ENCODE data around the gene LTV1.
"Not testable (repeated sequence)": the region's sequence is repeated elsewhere in the genome, so short reads cannot be mapped to it uniquely, and the experiment has no call there.

Gene LTV1, protein sequence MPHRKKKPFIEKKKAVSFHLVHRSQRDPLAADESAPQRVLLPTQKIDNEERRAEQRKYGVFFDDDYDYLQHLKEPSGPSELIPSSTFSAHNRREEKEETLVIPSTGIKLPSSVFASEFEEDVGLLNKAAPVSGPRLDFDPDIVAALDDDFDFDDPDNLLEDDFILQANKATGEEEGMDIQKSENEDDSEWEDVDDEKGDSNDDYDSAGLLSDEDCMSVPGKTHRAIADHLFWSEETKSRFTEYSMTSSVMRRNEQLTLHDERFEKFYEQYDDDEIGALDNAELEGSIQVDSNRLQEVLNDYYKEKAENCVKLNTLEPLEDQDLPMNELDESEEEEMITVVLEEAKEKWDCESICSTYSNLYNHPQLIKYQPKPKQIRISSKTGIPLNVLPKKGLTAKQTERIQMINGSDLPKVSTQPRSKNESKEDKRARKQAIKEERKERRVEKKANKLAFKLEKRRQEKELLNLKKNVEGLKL

DNA sequence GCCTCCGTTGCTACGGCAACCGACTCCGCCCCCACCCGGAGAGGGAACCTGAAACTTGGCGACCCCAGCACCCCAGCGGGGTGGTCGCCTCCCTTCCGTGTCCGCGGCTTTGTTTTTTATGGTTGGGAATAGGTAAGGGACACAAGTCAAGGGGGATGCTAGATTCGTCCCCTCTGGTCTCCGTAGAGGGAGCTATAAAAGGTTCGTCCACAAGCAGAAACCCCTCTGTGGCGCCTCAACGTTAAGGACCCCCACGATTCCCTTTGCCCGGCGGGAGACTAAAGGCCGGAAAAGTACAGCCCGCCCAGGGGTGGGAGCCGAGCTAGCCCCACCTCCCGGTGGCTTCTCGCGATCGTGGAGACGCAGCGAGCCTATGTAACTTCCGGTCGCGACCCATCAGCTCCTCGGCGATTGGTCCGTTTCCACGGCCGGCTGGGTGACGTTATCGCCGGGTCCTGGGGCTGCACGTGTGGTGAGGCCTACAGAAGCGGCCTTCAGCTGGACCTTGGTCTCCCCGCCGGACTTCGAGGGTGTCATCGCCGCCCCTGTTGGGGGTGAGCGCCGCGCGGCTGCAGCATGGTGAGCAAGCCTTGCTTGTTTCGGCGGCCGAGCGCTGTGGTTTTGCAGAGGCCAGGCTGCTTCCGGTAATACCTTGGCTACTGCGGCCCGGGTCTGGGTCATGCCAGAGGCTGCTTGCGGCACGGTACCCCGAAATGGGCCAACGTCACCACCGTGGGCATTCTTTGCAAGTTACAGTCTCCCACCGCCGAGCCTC is at the start of gene LTV1:
LTV1 (plus strand) TSS at position 437 of the 775 bp plus-strand sequence; CDS start at position 577, 140 bp downstream.
- peak; percentile 97 for DNase-seq (ENCODE audit: extremely low spot score, insufficient read length, low read depth)
- peak; percentile 97 for FAIRE-seq

DNA sequence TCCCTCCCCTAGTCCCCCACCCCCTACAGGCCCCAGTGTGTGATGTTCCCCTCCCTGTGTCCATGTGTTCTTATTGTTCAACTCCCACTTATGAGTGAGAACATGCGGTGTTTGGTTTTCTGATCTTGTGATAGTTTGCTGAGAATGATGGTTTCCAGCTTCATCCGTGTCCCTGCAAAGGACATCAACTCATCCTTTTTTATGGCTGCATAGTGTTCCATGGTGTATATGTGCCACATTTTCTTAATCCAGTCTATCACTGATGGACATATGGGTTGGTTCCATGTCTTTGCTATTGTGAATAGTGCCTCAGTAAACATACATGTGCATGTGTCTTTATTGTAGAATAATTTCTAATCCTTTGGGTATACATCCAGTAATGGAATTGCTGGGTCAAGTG is 46.6 kb upstream of the LTV1 start:
- FAIRE-seq; DNase-seq (ENCODE audit: extremely low spot score, insufficient read length, low read depth): not testable (repeated sequence)

DNA sequence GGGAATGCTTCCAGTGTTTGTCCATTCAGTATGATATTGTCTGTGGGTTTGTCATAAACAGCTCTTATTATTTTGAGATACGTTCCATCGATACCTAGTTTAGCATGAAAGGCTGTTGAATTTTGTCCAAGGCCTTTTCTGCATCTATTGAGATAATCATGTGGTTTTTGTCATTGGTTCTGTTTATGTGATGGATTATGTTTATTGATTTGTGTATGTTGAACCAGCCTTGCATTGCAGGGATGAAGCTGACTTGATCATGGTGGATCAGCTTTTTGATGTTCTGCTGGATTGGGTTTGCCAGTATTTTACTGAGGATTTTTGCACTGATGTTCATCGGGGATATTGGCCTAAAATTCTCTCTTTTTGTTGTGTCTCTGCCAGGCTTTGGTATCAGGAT is 44.7 kb upstream of the LTV1 start:
- FAIRE-seq: not testable (repeated sequence)

DNA sequence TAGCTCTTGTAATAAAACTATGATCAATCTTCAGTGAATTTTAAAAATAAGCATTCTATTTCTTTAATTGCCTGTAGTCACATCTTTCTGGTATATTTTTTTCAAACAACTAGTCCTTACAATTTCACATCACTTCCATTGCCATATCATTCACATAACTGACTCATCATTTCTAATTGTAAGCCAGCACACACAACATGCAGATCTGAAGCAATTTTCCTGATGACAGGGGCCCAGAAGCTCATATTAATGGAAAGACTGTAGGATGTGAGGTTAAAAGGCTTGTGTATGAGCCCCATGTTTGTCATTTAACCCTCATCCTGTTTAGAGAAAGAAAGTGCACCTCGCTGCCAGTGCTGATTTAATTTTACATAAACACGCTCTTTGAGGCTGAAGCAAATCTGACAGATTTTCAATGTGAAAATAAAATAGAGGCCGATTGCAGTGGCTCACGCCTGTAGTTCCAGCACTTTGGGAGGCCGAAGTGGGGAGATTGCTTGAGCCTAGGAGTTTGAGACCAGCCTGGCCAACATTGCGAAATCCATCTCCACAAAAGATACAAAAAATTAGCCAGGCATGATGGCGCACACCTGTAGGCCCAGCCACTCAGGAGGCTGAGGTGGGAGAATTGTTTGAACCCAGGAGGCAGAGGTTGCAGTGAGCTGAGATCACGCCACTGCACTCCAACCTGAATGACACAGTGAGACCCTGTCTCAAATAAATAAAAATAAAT is 40.1 kb upstream of the LTV1 start:
- FAIRE-seq: no peak

More for the DNA sequence above, 44.7 kb upstream of the LTV1 start:
- DNase-seq (ENCODE audit: extremely low spot score, insufficient read length, low read depth): not testable (repeated sequence)

DNA sequence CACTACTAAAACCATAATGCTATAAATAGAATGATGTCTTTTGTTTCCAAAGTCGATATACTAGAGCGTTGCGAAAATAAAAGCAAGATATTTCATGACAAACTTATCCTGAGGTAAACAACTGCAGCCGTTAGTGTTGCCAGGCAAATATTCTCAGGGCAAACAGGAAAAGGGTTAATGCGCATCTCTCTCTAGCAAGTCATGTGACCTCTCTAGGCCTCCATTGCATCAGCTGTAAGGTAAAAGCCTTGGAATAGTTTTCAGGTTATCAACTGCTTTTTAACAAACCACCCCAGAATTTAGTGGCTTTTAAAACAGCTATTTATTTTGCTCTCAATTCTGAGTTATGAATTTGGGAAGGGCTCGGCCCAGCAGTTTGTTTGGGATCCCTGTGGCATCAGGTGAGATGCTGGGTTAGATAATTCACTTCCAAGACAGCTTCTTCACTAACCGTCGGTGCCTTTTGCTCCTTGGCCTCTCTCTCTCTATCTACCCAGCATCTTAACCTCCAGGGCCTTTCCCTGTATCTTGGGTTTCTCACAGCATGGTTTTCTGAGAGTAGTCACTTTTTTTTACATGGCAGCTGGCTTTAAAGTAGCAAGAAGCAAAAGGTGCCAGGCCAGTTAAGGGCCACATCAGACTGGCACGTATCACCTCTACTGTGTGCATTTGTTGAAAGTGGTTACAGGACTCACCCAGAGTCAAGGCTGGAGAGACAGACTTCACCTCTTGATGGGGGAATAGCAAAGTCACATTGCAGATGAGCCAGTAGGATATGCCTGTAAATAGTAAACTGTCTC is 39.2 kb upstream of the LTV1 start:
- FAIRE-seq: no peak
- DNase-seq (ENCODE audit: extremely low spot score, insufficient read length, low read depth): no peak

More for the DNA sequence above, 40.1 kb upstream of the LTV1 start:
- DNase-seq (ENCODE audit: extremely low spot score, insufficient read length, low read depth): no peak

DNA sequence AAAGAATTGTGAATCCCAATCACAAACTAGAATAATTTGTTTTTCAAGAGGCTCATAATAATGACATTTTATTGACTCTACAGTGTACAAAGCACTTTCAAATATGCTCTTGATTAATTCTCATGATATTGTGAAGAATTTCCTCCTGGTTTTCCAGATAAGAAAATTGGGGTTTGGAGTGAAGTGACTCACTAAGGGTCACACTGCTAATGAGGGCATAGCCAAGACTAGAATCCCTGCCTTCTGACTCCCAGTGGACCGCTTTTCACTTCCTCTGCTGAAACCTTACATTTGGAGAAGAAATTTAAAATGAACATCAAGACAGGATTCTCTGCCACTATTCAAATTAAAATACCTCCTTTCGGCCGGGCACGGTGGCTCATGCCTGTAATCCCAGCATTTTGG is 38.3 kb upstream of the LTV1 start:
- FAIRE-seq: no peak
- no peak for DNase-seq (ENCODE audit: extremely low spot score, insufficient read length, low read depth)

DNA sequence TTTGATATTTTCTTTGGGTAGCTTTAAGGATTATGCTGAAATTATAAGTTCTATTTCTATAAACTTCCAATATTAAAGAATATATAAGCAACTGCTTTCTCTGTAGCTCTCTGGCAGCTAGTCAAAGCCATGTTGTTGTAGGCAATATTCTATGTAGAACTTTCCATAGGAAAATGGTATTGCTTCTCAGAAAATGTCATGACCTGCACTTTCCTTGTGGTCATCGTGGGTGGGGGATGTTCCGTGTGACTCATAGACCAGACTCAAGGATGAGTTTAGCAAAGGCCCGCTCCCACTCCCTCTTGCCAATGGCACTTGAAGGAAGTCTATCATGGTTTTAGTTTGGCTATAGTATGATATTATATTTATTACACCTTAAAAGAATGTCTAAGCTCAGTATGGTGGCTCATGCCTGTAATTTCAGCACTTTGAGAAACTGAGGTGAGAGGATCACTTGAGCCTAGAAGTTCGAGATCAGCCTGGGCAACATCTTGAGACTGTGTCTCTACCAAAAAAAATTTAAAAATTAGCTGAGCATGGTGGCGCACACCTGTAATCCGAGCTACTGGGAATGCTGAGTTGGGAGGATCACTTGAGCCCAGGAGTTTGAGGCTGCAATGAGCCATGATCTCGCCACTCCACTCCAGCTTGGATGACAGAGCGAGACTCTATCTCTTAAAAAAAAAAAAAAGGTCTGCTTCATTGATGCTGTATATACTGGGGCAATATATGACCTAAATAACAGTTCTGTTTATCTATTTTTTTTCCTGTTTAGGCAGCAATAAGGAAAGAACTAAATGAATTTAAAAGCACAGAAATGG is 36.6 kb upstream of the LTV1 start:
- DNase-seq (ENCODE audit: extremely low spot score, insufficient read length, low read depth) (no peak), FAIRE-seq (no peak)

DNA sequence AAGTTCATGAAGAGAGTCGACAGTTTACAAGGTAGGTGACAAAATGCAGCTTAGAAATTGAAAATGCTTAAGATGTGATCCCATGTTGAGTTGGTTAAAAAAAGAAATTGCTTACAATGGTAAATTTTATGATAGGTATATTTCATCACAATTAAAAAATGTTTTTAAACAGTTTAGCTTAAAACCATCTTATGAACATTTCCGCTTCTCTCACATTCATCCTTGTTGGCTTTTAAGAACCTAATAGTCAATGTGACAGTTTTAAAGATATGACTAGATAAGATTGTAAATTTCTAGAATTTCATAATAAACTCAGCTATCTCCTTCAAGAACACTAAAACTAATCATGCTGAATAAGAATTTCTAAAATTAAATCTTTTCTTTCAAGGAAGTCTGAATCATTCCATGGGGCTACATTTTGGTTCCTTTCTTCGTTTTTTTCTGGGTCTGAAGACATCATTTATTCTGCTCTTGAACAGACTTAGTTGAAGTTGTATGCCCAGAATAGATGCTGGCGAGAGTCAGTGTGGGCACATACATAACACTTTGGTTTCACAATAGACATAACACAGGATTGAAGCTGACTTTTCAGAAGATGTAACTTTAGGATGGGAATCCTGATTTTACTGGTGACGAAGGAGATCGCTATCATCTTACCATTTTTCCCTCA is 35.9 kb upstream of the LTV1 start:
- DNase-seq (ENCODE audit: extremely low spot score, insufficient read length, low read depth): no peak
- no peak for FAIRE-seq

DNA sequence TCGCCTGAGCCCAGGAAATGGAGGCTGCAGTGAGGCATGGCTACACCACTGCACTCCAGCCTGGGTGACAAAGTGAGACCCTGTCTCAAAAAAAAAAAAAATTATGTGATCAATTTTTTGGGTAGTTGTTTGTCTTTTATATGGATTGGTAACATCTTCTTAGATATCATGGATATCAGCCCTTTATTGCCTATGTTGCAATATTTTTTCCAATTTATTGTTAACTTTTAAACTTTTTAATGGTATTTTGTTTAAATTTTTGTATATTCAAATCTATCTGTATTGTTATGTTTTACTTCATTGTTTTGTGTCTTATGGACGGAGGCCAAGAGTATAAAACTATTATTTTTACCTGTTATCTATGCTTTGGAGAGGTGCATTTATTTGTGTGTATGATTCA is 32.4 kb upstream of the LTV1 start:
- no peak for FAIRE-seq

DNA sequence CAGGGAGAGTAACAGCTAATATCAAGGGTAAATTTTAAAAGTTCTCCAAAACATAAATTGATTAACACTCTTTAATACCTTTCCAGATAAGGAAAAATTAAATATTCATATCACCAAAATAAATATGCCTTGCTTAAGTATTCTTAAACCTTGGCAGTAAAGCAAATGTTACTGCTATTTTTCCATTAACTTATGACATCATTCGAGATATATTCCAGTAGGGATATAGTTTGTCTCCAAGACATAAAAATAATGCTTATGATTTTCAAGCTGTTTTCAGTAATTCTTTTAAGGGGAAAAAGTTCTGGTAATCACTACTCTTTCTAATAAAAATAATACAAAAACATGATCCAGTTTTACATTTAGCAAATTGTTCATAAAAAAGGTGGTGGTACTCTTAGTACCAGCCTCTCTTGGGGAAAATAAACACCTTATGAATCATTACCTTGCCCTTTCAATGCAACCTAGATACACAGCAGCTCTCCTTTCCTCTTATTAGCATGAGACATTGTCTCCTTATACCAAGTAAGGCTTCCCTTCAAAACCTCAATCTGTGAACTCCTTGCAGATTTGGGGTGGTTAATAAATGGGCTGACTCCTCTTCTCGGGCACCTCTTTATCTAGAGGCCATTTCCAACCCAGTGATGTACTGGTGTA is 31.5 kb upstream of the LTV1 start:
- DNase-seq (ENCODE audit: extremely low spot score, insufficient read length, low read depth): no peak
- FAIRE-seq: no peak

More for the DNA sequence above, 32.4 kb upstream of the LTV1 start:
- DNase-seq (ENCODE audit: extremely low spot score, insufficient read length, low read depth): no peak

DNA sequence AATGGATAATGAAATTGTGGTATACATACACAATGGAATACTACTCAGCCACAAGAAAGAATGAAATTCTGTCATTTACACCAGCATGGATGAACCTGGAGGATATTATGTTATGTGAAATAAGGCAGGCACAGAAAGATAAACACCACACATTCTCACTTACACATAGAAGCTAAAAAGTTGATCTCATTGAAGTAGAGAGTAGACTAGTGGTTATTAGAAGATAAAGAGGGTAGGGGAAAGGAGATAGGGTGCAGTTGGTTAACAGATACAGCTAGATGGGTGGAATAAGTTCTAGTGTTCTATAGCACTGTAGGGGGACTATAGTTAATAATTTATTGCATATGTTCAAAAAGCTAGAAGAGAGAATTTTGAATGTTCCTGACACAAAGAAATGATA is 25.5 kb upstream of the LTV1 start:
- no peak for DNase-seq (ENCODE audit: extremely low spot score, insufficient read length, low read depth)
- FAIRE-seq: no peak

DNA sequence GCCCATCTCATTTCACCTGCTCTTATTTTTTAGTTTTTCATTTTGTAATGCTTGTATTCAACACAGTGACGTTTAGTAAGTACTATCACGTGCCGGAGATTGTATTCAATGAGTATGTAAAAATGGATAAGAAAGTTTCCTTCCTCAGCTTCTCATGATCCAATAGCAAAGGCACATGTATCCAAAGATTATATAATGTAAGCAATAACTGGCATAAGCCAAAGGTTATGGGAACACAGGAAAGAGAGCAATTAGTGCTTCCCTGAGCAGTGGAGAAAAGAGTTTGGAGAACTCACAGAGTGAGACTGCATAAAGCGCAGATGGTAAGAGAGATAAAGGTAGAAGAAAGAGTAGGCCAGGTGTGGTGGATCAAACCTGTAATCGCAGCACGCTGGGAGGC is 21.8 kb upstream of the LTV1 start:
- no peak for DNase-seq (ENCODE audit: extremely low spot score, insufficient read length, low read depth)

DNA sequence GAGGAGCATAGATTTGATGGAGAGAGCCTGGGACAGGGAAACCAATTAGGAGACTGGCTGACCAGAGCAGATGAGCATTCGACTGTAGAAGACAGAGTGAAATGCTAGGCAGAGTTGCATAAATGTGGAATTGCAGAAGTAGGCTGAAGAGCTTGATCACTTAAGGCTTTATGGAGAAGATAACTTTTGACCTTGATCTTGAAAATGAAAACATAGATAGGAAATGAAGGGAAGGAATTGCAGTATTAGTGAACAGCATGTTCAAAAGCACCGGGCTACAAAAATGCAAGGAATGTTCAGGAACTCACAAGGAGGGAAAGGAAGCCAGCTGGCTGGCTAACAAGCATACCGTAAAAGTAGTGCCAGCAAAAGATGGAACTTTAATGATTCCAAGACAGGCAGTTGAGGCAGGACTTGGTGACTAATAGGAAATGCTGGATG is 20.5 kb upstream of the LTV1 start:
- FAIRE-seq: no peak
- no peak for DNase-seq (ENCODE audit: extremely low spot score, insufficient read length, low read depth)

More for the DNA sequence above, 21.8 kb upstream of the LTV1 start:
- no peak for FAIRE-seq

DNA sequence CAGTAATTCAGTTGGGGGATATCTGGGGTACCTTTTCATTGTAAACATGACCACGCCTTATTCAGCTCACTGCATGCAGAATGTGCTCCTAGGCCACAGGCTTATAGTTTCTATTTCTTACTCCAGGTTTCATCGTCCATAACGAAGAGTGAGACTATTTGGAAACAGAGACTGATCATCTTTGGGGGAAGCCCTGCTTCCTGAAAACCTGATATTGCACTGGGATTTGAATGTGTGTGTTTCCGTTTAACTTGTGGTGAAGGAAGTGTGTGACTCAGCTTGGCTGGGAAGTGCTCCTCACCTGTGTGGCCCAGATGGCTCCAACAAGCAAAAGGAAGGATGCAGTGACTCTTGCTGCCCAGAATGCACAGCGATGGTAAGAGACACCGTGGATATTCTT is 19.6 kb upstream of the LTV1 start:
- DNase-seq (ENCODE audit: extremely low spot score, insufficient read length, low read depth) (no peak), FAIRE-seq (no peak)

DNA sequence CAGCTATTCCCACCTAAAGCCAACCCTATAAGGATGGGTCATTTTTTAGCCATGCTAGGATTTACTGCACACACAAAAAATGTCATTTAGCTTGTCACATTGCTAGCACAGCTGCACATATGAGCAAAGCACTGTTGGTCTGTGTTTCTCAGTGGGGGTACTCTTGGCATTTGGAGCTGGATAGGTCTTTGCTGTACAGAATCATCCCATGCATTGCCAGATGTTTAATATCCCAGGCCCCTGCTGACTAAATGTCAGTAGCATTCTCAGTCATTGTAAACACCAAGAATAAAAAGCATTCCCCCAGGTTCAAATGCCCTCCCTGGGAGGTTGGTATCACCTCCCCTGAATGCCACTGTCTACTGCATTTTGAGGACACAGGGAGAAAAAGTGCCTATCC is 14.6 kb upstream of the LTV1 start:
- DNase-seq (ENCODE audit: extremely low spot score, insufficient read length, low read depth): no peak
- FAIRE-seq: no peak

DNA sequence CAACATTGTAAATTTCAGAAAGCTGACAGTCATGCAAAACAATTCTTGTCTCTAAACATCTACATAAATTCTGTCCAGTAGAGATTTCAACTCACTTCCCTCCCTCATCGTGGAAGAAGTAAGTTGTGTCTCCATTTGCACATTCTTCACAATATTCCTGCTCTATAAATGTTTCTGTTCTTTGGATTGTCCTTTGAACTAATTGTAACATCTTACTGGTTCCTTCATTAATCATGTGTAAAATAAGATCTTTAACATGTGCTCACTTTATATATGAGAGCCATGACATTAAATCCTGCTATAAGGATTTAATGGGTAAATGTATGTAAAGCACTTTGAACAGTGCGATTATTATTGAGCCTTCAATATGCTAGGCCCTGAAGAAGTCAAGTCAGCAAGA is 7.0 kb upstream of the LTV1 start:
- DNase-seq (ENCODE audit: extremely low spot score, insufficient read length, low read depth) (no peak), FAIRE-seq (no peak)

DNA sequence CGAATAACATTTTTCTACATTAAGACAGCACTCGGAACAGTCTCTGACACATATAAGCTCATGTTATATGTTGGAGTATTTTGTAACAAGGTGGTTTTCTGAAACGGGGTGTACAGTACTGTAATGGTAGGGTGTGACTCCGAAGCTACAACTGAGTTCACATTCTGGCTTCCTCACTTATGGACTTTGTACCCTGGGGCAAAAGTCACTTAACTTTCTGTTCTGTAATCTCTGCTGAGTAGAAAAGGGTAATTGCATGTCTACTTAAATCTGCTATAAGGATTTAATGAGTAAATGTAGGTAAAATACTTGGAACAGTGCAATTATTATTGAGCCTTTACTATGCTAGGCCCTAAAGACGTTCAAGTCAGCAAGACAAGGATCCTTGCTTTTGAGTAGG is 4.7 kb upstream of the LTV1 start:
- no peak for DNase-seq (ENCODE audit: extremely low spot score, insufficient read length, low read depth)
- no peak for FAIRE-seq

DNA sequence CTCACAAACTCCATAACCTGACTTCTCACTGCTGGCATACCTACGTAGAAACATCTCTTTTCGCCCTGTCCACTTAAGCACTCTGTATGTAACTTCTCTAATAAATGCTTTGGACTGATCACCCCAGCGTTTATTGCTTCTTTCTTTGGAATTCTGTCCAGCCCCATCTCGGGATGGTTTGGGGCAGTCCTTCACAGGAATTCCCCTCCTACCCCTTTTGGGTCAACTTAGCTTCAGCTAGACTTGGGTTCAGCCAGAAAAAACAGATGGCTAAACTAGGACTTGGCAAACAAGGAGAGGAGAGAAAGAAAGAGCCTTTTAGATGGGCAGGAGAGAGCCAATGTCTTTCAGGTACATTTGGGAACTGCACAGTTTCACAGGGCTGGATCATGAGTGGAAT is 3.9 kb upstream of the LTV1 start:
- FAIRE-seq: no peak
- no peak for DNase-seq (ENCODE audit: extremely low spot score, insufficient read length, low read depth)

Measured in GM18507 (cell line).